Superior temporal gyrus (tissue), 1 donor: ENCODE data around the gene ROBO1.
"Not testable (repeated sequence)": the region's sequence is repeated elsewhere in the genome, so short reads cannot be mapped to it uniquely, and the experiment has no call there.

Experiments
- DNase-seq: peaks from one replicate; pipeline ENCODE4 v3.0.0-alpha.2; 2016; ENCODE audit errors: extremely low spot score

The ROBO1 gene

DNA sequence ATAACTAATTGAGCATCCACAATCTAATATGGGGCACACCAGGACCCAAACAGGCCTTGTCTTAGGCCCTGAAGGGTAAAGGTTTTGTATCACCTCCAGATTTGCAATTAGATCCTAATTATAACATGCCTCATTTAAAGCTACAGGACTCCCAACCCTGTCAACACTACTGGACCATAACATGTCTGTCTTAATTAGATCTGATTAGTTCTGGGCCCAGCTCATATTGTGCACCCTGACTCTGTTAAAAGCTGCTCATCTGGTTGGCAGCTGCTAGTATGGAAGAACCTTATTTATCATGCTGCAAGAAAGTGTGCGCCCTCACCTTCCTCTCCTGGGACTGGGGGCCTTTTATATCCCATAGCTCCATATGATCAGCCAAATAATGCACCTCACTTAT, 457.8 kb downstream of the ROBO1 start:
- no peak for DNase-seq

DNA sequence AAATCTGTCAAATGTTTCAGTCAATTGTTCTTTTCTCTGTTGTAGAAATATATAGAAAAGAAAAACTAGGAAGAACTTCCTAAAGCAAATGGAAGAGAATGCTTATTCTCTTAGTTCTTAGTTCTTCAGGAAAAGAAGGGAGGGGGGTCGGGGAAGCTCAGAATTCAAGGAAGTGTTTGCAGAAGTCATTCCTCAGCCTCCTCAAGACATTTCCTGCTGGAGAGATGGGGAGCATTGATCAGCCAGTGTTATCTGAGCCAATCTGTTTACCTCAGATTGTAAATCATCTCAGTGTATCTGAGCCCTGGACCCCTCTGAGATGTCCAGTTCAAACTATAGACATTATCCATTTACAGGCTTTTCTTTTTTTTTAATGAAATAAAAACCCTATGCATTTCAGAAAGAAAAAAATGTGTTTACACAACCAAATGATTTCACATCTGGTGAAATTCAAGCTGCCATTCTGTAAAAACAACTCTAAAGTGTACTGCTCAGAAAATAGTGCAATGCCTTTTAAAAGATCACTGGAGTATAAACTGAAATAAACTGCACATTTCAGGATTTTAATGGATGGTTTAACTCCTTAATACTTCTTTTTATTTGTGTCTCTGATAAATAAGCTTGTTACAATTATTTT, 460.7 kb downstream of the ROBO1 start:
- no peak for DNase-seq

DNA sequence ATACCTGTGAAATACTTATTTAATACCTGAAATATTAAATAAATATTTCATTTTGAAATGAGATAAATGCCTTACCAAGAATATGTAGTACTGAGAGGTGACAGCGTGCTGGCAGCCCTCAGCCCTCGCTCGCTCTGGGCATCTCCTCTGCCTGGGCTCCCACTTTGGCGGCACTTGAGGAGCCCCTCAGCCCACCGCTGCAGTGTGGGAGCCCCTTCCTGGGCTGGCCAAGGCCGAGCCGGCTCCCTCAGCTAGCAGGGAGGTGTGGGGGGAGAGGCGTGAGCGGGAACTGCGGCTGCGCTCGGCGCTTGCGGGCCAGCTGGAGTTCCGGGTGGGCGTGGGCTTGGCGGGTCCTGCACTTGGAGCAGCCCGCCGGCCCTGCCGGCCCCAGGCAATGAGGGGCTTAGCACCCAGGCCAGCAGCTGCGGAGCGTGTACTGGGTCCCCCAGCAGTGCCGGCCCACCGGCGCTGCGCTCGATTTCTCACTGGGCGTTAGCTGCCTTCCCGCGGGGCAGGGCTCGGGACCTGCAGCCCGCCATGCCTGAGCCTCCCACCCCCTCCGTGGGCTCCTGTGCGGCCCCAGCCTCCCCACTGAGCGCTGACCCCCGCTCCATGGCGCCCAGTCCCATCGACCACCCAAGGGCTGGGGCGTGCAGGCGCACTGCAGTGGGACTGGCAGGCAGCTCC, 467.7 kb downstream of the ROBO1 start:
- DNase-seq = not testable (repeated sequence)

DNA sequence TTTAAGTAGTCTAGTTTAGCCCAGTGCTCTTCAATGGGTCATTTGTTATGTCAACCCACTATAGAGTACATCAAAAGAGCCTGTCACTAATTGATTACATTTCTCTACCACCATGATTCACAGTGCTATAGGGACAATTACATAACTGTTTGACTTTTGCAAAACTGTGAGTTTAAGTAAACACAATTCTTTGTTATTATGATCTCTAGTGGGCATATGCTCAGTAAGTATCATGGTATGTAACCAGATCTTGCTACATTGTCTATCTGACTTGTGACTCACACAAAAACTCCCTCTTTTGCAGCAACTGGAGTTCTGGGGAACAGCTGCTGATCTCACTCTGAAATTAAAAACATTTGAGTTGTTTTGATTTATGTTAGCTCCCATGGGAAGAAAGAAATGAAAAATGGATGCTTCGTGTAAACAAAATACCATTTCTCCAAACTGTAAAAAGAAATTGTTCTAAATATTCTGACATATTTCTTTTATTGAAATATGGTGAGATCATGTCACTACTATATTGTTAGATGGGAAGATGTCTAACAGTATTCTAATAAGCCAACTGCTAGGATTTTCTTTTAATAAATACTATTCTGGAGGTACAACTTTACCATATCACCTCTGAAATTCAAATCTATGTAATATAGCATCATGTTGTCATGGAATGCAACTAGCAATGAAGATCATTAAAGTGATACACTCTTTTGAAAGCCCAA, 470.4 kb downstream of the ROBO1 start:
- peak; percentile 20 for DNase-seq

DNA sequence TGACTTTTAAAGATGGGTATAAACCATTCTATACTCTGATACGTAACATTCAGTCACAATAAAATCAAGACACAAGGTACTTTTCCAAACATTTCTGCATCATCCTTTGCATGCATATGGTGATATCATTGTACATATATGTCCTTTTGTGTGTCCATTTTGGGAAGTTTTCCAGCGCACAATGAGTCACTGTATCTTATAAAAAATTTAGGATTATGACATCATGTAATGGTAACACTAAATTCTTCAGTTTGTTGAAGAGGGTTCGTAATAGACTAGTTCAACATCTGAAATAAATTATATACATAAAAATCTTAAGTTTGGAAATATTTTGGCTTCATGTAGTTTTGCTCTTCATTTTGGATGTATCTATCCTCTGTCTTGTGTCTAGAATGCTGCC, 480.9 kb downstream of the ROBO1 start:
- DNase-seq = no peak

DNA sequence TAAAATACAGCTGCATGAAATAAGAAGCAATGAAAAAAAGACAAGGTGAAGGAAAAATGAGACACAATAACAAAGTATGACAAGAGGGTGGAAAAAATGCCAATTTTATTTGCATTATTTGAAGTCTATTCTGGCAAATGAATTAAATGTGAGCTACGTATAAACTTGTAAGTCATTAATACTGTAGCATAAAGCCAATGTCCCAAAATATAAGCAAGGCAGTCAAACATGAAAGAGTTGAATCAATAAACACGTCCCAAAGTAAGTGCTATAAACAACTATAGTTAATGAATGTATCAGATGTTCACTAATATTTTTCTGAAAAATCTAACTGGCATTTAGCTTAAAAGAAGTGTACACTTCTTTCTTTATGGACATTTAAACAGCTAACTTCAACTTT, 481.9 kb downstream of the ROBO1 start:
- DNase-seq = no peak

DNA sequence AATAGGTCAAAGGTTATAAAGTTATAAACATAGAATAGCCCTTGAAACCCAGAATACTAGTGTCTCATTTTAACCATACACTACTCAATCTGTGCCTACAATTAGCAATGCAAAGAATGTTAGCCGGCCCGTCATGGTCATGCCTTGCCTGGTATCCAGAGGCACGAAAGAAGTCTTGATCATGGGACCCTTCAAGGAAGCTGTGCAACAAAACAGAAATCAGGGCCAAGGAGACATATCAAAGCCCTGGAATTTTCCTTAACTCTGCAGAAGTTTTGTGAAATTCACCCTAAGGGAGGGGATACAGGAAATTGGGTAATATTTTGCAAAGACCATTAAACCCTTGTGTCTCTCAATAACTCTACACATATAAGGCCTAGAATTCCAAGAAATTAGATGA, 482.4 kb downstream of the ROBO1 start:
- no peak for DNase-seq

DNA sequence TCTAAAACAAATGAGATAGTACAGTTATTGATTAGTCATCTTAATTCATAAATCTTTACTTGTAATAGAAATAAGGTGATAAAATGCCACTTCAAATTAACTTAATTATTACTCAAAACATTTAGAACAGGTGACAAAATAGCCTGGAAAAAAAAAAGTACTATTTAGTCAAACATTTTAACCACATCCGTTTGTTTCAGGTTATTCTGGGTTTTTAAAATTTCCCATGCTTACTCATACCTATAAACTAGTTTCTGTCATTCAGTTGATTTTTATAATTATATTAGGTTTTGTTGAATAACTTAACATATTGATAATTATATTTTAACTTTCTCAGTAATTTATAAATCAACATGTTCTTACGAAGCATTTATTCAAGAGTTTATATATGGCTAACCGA, 483.0 kb downstream of the ROBO1 start:
- DNase-seq = no peak

DNA sequence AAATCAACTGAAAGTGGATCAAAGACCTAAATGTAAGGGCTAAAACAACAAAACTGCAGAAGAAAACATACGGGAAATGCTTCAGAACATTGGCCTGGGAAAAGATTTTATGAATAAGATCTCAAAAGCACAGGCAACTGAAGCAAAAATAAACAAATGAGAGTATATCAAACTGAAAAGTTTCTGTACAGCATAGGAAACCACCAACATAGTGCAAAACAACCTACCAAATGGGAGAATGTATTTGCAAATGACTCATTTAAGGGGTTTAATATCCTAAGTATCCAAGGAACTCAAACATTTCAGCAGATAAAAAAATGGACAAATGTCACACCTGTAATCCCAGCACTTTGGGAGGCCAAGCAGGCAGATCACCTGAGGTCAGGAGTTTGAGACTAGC, 489.1 kb downstream of the ROBO1 start:
- no peak for DNase-seq

DNA sequence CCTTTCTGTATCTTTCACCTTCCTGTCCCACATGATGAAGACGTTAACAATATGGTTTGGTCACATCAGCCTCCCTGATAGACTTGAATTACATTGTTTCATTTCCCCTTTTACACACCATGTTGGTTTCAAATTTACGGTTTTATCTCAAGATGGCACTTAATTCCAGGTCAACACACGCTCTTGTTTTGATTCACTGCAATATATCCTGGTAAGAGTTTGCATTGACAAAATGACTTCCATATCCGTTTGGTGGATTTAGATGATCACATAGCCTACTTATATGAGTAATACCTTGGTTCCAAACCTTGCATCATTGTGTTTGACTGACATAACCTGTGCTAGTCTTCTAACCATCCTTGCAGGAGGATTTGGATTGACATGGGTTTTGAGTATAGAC, 499.4 kb downstream of the ROBO1 start:
- no peak for DNase-seq

DNA sequence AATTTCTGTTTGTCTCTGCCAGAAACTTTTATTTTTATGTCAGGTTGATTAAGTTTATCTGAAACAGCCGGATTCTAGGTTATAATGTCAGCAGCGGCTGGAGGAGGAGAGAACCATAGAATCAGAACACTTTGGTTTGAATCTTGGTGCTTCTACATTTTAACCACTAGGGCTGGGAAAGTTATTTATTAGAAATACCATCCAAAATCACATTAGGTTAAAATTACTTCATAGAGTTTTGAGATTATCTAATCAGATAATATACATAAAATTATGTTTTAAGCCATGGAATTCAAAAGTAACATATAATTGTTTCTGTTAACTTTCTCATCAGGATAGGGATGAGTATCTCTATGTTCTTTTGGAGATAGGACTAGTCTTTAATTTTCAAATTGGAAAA, 502.9 kb downstream of the ROBO1 start:
- no peak for DNase-seq

DNA sequence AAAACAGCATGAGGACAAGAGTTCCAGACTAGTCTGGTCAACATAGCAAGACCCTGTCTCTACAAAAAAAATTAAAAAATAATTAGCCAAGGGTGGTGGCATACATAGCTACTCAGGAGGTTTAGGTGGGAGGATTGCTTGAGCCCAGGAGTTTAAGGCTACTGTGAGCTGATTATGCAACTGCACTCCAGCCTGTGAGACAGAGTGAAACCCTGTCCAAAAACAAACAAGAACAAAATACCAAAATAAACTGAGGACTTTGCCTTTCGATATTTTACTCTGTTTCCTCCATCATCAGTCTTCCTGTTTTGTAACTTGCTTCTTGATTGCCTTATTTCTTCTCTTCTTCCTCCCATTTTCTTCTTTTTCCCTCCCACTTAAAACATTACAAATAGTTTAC, 504.4 kb downstream of the ROBO1 start:
- DNase-seq = no peak

DNA sequence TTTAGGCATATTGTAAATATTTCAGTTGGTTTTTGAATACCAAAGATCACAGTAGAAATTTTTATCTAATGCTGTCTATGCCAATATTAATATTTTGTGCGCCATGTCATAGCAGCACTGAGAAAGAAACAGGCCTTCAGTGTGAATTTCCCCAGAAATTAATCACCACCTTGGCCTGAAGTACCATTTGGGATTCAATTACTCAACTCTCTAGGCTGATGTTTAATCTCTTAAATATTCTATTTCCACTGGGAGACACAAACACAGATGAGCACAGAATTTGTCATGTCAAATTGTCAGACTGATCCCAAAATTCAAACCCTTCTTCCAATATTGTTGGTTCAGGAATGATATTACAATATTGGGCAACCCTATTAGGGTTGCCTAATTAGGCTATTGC, 509.3 kb downstream of the ROBO1 start:
- DNase-seq = no peak

DNA sequence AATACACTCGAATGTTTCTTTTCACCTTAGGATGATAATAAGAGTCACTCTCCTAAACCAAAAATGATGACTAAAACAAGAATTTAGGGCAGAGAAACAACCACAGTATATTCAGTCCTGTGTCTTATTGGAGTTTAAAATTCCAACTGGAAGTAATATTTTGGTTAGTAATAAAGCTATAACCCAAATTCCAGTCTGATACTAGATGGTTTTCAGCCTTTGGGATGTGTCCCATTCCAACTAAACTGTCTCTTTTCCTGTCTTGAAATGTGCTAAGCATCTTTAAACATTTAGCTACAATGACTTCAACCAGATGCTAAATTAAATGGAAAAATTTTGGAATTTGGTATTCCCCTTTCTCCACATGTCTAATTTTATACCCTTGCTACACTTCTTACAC, 510.0 kb downstream of the ROBO1 start:
- no peak for DNase-seq

DNA sequence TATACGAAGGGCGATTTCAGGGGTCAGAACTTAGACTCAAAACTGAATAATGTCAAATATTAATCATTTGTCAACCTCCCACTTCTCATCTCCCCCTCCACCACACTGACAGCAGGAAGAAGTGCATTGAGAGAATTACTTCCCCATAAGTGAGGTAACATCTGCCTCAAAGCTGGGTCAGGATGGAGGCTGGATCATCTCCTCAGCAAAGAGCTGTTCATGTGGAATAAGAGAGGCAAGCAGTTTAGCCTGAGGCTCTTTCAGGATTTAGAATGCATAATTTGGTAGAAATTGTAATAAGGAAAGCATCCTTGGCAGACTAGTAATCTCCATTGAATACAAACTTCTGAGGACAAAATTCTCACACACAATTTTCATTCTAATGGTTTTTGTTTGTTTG, 512.1 kb downstream of the ROBO1 start:
- DNase-seq = no peak

DNA sequence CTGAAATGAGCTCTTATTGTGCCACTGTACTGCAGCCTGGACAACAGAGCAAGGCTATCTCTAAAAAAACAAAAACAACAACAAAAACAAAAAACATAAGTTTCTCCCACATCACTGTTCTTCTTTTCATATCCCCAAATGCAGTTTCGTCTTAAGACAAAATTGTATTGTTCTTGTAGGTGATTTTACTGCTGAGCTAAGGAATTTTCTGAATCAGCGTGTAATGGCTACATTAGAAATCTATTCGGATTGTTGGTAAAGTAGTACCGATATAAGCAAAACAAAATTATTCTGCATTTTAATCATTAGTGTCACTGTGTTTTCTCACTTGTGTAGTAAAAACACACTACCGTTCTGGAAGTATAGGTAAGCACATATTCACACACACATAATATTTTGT, 512.5 kb downstream of the ROBO1 start:
- DNase-seq = no peak

DNA sequence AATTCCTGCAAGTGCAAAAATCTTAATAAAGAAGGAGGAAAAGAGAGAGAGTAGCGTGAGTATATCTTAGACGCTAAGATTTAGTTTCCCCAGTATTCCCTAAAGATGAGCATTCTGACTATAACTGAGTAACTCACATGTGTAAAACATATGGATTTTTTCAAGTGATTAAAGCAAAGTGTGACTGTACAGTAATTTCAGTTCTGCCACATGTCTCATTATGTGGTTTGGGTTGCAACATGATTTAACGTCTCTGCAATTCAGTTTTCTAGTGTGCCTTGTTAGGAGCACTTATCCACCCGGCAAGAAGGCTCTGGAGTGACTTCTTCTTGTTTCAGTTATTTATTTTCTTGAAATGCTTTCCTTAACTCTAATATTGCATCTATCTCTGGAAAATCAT, 514.1 kb downstream of the ROBO1 start:
- DNase-seq = no peak

DNA sequence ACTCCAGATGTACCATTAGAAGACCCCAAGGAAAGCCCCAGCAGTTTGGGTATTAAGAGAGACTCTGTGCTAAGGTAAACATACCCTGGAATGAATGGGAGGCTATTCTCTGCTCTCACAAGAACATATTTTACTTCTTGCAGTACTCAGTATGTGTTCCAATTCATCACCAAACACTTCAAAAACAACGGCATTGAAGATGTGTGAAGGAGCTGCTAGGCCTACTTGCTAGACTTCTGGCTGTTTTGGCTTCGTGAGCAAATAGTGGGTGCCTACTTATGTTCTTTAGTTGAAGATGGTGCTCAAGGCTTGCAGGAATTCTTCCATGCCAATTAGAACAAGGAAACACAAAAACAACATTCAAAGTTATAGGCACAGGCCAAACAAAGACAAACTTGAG, 514.5 kb downstream of the ROBO1 start:
- peak; percentile 36 for DNase-seq

DNA sequence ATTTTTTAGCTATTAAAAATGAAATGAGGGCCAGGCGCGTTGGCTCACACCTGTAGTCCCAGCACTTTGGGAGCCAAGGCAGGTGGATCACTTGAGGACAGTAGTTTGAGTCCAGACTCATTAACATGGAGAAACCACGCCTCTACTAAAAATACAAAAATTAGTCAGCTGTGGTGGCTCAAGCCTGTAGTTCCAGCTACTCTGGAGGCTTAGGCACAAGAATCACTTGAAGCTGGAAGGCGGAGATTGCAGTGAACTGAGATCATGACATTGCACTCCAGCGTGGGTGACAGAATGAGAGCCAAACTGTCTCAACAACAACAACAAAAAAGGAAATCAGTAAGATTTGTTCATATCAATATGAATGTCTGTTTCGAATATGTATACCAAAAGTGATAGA, 517.1 kb downstream of the ROBO1 start:
- DNase-seq = no peak

DNA sequence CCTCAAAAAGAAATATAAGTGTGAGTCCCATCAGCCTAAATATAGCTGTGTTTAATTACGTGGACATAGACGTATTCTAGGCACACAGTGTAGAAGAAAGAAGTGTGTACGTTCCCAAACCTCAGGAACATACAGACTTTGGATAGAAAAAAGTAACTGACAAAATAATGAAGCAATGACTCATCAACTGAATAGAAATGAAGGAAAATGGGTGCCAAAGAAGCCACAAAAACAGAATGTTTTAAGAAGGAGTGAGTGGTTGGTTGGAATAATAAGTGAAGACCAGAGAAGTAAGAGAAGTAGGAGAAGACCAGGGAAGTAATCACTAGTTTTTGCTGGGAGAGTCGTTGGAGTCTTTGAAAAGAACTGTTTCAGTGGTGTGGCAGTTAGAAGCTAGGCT, 518.1 kb downstream of the ROBO1 start:
- peak; percentile 31 for DNase-seq

DNA sequence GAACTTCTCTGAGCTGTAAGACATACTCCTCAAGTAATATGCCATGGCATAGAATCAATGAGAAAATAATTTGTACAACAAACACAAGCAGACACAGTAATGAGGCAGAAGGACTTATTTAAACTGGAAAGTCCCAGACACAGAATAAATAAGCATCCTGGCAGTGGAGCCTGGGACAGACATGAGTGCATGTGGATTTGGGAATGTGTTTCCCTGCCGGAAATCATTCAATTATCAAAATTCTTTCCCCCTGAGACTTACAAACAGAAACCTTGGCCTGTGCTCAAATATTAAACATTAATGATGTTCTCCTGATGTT, 520.1 kb downstream of the ROBO1 start:
- no peak for DNase-seq

DNA sequence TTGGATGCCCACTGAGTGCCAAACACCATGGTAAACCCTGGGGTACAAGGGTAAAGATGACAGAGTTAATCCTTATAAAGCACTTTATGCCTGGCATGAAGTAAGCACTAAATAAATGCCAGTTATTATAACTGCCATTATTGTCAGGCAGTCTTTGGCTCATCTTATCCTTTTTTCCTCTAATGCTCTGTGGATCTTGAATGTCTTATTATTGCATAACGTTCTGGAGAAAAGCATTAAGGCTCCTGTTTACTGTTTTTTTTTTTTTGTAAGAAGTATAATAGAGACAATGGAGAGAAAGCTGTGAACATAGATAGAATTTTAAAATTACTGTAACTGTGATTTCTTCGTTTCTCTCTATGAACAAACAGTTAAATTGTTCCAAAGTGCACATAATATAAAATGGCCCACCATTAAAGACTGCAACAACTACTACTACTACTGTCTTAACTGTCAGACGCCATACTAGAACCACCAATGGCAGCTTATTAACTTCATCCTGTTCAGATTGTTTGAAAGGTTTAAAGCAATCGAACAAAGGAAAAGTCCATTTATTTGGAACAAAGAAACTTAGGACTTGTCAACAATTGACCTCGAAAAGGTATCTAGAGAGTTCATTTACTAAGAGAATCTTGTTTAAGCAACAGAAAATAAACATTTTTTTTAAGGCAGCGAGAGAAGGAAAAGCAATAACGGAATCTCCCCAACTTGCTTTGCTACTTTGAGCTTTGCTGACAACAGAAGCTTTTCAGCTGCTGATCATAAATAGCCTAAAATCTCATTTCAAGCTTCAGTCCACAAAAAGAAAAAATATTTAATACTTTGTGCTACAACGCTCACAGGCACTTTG, 520.7 kb downstream of the ROBO1 start:
- DNase-seq = no peak
